HepG2 (cell line): ENCODE results near the gene UNC5A. TPM values are rescaled to one million over a fixed set of nuclear protein-coding genes. Genes with fewer than 3 reads are reported as not detected.

Source experiments
- ATAC-seq: fragments of 200-7000 bp; cut with Tn5 transposase; 3 replicates; pipeline ENCODE4 v1.9.1; 2020; ENCODE audit warnings: mild to moderate bottlenecking, moderate library complexity
- BruUV-seq: library from RNA; stranded (reverse); fragments of 400-500 nt; replicated peaks from 2 replicates; lab custom pipeline; 2021; lab: Mats Ljungman, UMichigan
- CTCF ChIA-PET: fragments of 300-600 bp; formaldehyde crosslinking; extraction: SDS; loops from one replicate; lab custom pipeline; 2021; ENCODE audit warnings: low total read pairs, inconsistent platforms, low intra/inter-chr PET ratio; lab: Yijun Ruan, JAX
- POLR2A ChIA-PET: fragments of 350-600 bp; sonication (Branson Sonifier 250); formaldehyde crosslinking; loops from one replicate; lab custom pipeline; 2020; ENCODE audit warnings: antibody characterized with exemption, inconsistent platforms; lab: Yijun Ruan, JAX
- DNase-seq: peaks from one replicate; pipeline ENCODE4 v3.0.0-alpha.2; 2015; ENCODE audit warnings: low spot score
- FAIRE-seq: peaks from 3 replicates; lab custom pipeline; 2011; peaks lifted over from hg19 to GRCh38; lab: Jason Lieb, UNC
- H2AFZ ChIP-seq: one replicate; pipeline ENCODE4 v1.6.1; 2011; ENCODE audit warnings: low read length, inconsistent platforms
- H3K27ac ChIP-seq: fragments of 300-600 bp; 3 replicates; pipeline ENCODE4 v1.8.0; 2011; ENCODE audit warnings: mixed run types, mild to moderate bottlenecking, mixed read lengths, low read length, inconsistent platforms; ENCODE audit not compliant: insufficient read depth; ENCODE audit errors: extremely low read length
- H3K27me3 ChIP-seq, 2 experiments: fragments of 200-600 bp in 1 of 2; 2 replicates in 1 of 2; 3 replicates in 1 of 2; pipeline versions ENCODE4 v1.6.0 to v1.8.0; 2011; ENCODE audit warnings: low read length in 2 of 2, mild to moderate bottlenecking in 2 of 2, moderate library complexity in 2 of 2, inconsistent platforms in 1 of 2; ENCODE audit not compliant: insufficient read depth in 2 of 2, control insufficient read depth in 1 of 2
- H3K36me3 ChIP-seq, 2 experiments: fragments of 200-600 bp in 1 of 2; replicated peaks in 1 of 2; 2 replicates in 1 of 2; 3 replicates in 1 of 2; pipeline versions ENCODE4 v1.5.1 to v1.8.0; 2011; ENCODE audit warnings: low read length in 2 of 2, inconsistent platforms in 1 of 2; ENCODE audit not compliant: insufficient read depth in 2 of 2, control insufficient read depth in 1 of 2
- H3K4me1 ChIP-seq: 2 replicates; pipeline ENCODE4 v1.5.1; 2012; ENCODE audit warnings: low read length, inconsistent platforms; ENCODE audit not compliant: insufficient read depth
- H3K4me2 ChIP-seq: 2 replicates; pipeline ENCODE4 v1.6.0; 2011; ENCODE audit warnings: low read depth, low read length, inconsistent platforms
- H3K4me3 ChIP-seq, 3 experiments: fragments of 200-600 bp in 1 of 3; sonication (generic), shearing (Covaris generic) in 1 of 3; replicated peaks in 1 of 3; 2 replicates each; pipeline ENCODE4 v1.5.1; 2011 to 2016; ENCODE audit warnings: low read length in 3 of 3, inconsistent platforms in 2 of 3, low read depth in 2 of 3, mild to moderate bottlenecking in 2 of 3, control low read depth in 1 of 3, mixed read lengths in 1 of 3; ENCODE audit not compliant: insufficient read depth in 1 of 3
- H3K79me2 ChIP-seq: one replicate; pipeline ENCODE4 v1.6.1; 2011; ENCODE audit warnings: low read length, inconsistent platforms; ENCODE audit not compliant: insufficient read depth
- H3K9ac ChIP-seq: 2 replicates; pipeline ENCODE4 v1.6.0; 2011; ENCODE audit warnings: mild to moderate bottlenecking, low read depth, low read length, inconsistent platforms; ENCODE audit not compliant: insufficient read depth
- H3K9me3 ChIP-seq: 2 replicates; pipeline ENCODE4 v1.5.1; 2012; ENCODE audit warnings: mild to moderate bottlenecking, low read length
- H4K20me1 ChIP-seq: 2 replicates; pipeline ENCODE4 v1.6.0; 2011; ENCODE audit warnings: inconsistent platforms, mild to moderate bottlenecking, low read length, moderate library complexity; ENCODE audit not compliant: insufficient read depth
- AGO2 ChIP-seq: fragments of 200-400 bp; formaldehyde crosslinking; optimal IDR thresholded peaks from 2 replicates; pipeline ENCODE3; 2017; ENCODE audit warnings: mild to moderate bottlenecking, low read depth, low read length, moderate library complexity
- ELF3 ChIP-seq: IDR thresholded peaks from 2 replicates; pipeline ENCODE4 v1.6.1; 2016; ENCODE audit warnings: missing genetic modification reagents, missing compliant biosample characterization
- ELF4 ChIP-seq: sonication (generic); formaldehyde crosslinking; IDR thresholded peaks from 2 replicates; pipeline ENCODE4 v1.5.0; 2020; ENCODE audit warnings: missing genetic modification reagents, mild to moderate bottlenecking, moderate library complexity, borderline replicate concordance
- ETS1 ChIP-seq: sonication (generic); formaldehyde crosslinking; IDR thresholded peaks from 2 replicates; pipeline ENCODE4 v1.4.0; 2020; ENCODE audit warnings: missing genetic modification reagents
- FLYWCH1 ChIP-seq: sonication (generic); formaldehyde crosslinking; IDR thresholded peaks from 2 replicates; pipeline ENCODE4 v1.8.1; 2023; ENCODE audit warnings: mild to moderate bottlenecking, missing genetic modification reagents
- MNT ChIP-seq: fragments of 450-650 bp; IDR thresholded peaks from 2 replicates; pipeline ENCODE4 v1.6.1; 2016
- NR3C1 ChIP-seq: sonication (generic); formaldehyde crosslinking; IDR thresholded peaks from 2 replicates; pipeline ENCODE4 v1.4.0; 2020; ENCODE audit warnings: missing genetic modification reagents
- RBAK ChIP-seq: sonication (generic); formaldehyde crosslinking; IDR thresholded peaks from 2 replicates; pipeline ENCODE4 v1.5.1; 2020; ENCODE audit warnings: mild to moderate bottlenecking, missing genetic modification reagents
- RELA ChIP-seq: sonication (generic); formaldehyde crosslinking; IDR thresholded peaks from 2 replicates; pipeline ENCODE4 v1.4.0; 2020; ENCODE audit warnings: missing genetic modification reagents
- SAFB2 ChIP-seq: sonication (generic); formaldehyde crosslinking; IDR thresholded peaks from 2 replicates; pipeline ENCODE4 v1.5.1; 2020; ENCODE audit warnings: missing genetic modification reagents, low read depth, mild to moderate bottlenecking, borderline replicate concordance
- SOX13 ChIP-seq, 3 experiments: fragments of 450-650 bp in 1 of 3; sonication (generic) in 1 of 3; formaldehyde crosslinking in 1 of 3; IDR thresholded peaks in 2 of 3; conservative IDR thresholded peaks in 1 of 3; 2 replicates each; pipeline versions ENCODE4 v1.5.0 to v1.6.1; 2016 to 2020; ENCODE audit warnings: antibody characterized with exemption in 1 of 3, mild to moderate bottlenecking in 1 of 3, missing compliant biosample characterization in 1 of 3, missing genetic modification reagents in 1 of 3, moderate library complexity in 1 of 3
- SRSF1 ChIP-seq: fragments of 200-400 bp; formaldehyde crosslinking; optimal IDR thresholded peaks from 2 replicates; pipeline ENCODE3; 2017; ENCODE audit warnings: mild to moderate bottlenecking, low read depth, low read length, moderate library complexity
- UBTF ChIP-seq: sonication (generic); formaldehyde crosslinking; IDR thresholded peaks from 2 replicates; pipeline ENCODE4 v1.4.0; 2020; ENCODE audit warnings: mild to moderate bottlenecking, missing genetic modification reagents
- ZNF776 ChIP-seq: sonication (generic); formaldehyde crosslinking; IDR thresholded peaks from 2 replicates; pipeline ENCODE4 v1.4.0; 2020; ENCODE audit warnings: mild to moderate bottlenecking, missing genetic modification reagents
- WGBS: methylation state at CpG from one replicate; pipeline ENCODE4 v1.1.6; 2017; ENCODE audit warnings: low lambda C conversion rate; 5-methylcytosine and 5-hydroxymethylcytosine counted together
- in situ Hi-C: cut with HindIII; loops from 2 replicates; pipeline ENCODE4 v1.10.0; 2017; ENCODE audit warnings: low pct_unique_long_range_greater_than_20kb; ENCODE audit not compliant: extremely low pct_ligation_motif_present
- intact Hi-C: fragments of 100-400 bp; cut with micrococcal nuclease; formaldehyde crosslinking; loops from one replicate; pipeline ENCODE4 v1.10.0; 2022; ENCODE audit not compliant: unreplicated experiment
- polyA plus RNA-seq, 8 experiments: library from polyadenylated mRNA; depleted of rRNA in 3 of 8; stranded (reverse) in 7 of 8; unstranded in 1 of 8; fragments of >200 nt; fragmentation: Illumina TruSeq in 4 of 8; extraction: Trizol in 4 of 8; gene quantifications; 2 replicates each; pipeline versions ENCODE4 v1.2.1 to v1.2.3, GENCODE V29; 2011 to 2016; ENCODE audit warnings: low read depth in 4 of 8, missing spikeins in 1 of 8, mixed read lengths in 1 of 8; ENCODE audit not compliant: insufficient read depth in 1 of 8
- total RNA-seq, 5 experiments: library from RNA; depleted of rRNA; stranded (reverse); fragments of >200 nt; fragmentation: Illumina TruSeq; extraction: Trizol; gene quantifications; 2 replicates each; pipeline ENCODE4 v1.2.3, GENCODE V29; 2016; ENCODE audit warnings: low read depth in 1 of 5
- TF ChIP-seq, protein P1 (sequence below): sonication (generic); formaldehyde crosslinking; IDR thresholded peaks from 2 replicates; pipeline ENCODE4 v1.8.0; 2022; ENCODE audit warnings: missing genetic modification reagents, mild to moderate bottlenecking, moderate library complexity, borderline replicate concordance

The UNC5A gene
- total and polyA plus RNA-seq, 2 of the 13 experiments (the other 11 are each of a cell fraction or from before 2014, with no cell fraction given): not detected

GRCh38 chr5:176868731-176869130 is 58.4 kb downstream of the UNC5A start (continued):
- TF ChIP-seq SAFB2 (CRISPR knock-in tag): no peak
- TF ChIP-seq SOX13 (IDR thresholded peaks at IDR 0.05): no peak
- TF ChIP-seq SOX13 (CRISPR knock-in tag; conservative IDR thresholded peaks at IDR 0.05 in 1 of 2, IDR thresholded peaks at IDR 0.05 in 1 of 2): no peak
- no peak for TF ChIP-seq AGO2
- TF ChIP-seq ELF3 (CRISPR knock-in tag): no peak
- no peak for TF ChIP-seq UBTF (CRISPR knock-in tag)

DNA sequence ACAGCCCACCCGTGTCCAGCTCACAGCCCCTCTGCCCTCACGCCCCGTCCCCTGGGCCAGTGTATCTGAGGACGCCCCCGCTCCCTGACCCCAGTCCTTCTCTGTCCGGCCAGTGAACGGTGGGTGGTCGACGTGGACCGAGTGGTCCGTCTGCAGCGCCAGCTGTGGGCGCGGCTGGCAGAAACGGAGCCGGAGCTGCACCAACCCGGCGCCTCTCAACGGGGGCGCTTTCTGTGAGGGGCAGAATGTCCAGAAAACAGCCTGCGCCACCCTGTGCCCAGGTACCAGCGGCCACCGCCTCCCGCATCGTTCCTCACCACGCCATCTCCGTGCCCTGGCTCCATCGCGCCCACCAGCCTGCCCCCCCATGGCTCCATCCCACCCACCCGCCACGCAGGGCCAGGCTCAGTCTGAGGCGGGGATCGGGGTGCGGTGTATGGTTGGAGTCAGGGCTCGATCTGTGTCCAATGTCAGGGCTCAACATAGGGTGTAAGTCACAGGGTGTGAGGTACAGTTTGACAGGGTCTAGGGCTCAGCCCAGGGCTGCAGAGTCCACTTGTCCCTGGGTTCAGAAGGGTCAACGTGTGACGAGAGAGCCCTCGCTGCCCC is 59.2 kb downstream of the UNC5A start:
- in situ Hi-C loops: no loop called here
- Histone ChIP-seq H3K9me3 (no peaks in the 10 kb centered on the region), H3K9ac (no peak overlapping the region), H4K20me1 (0 out of 2 replicates have a peak, but pooled peaks cover 6% of the 10 kb centered on the region), H3K79me2 (no peaks in the 10 kb centered on the region), H2AFZ (no peak overlapping the region), H3K36me3 (no peaks in the 10 kb centered on the region), H3K4me3 (peak overlapping the region in 1 of 3 experiments; percentile 36; a peak in 1 of 6 replicates), H3K27ac (no peak overlapping the region), H3K4me2 (peak overlapping the region; percentile 36; the same call in 1 of the 2 replicates), H3K27me3 (peaks cover 14 to 55% of the 10 kb centered on the region in 2 experiments), H3K4me1 (peaks cover 8% of the 10 kb centered on the region; the same call in 1 of the 2 replicates)
- ChIA-PET CTCF (no interaction called here), POLR2A (no interaction called here)
- whole genome bisulfite sequencing: 80% methylated on average over 14 of the region's 38 CpGs
- no TSS peak for BruUV-seq
- FAIRE-seq (no peak), ATAC-seq (no peak; the same call in 2 of the 3 replicates), DNase-seq (no peak)
- intact Hi-C loops: no loop called here
- TF ChIP-seq ZNF776 (CRISPR knock-in tag): no peak
- TF ChIP-seq, protein P1, sequence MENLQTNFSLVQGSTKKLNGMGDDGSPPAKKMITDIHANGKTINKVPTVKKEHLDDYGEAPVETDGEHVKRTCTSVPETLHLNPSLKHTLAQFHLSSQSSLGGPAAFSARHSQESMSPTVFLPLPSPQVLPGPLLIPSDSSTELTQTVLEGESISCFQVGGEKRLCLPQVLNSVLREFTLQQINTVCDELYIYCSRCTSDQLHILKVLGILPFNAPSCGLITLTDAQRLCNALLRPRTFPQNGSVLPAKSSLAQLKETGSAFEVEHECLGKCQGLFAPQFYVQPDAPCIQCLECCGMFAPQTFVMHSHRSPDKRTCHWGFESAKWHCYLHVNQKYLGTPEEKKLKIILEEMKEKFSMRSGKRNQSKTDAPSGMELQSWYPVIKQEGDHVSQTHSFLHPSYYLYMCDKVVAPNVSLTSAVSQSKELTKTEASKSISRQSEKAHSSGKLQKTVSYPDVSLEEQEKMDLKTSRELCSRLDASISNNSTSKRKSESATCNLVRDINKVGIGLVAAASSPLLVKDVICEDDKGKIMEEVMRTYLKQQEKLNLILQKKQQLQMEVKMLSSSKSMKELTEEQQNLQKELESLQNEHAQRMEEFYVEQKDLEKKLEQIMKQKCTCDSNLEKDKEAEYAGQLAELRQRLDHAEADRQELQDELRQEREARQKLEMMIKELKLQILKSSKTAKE (CRISPR knock-in tag): no peak
- TF ChIP-seq SRSF1: no peak
- TF ChIP-seq RELA: no peak
- TF ChIP-seq RBAK (CRISPR knock-in tag): no peak
- no peak for TF ChIP-seq ELF4 (CRISPR knock-in tag)
- TF ChIP-seq FLYWCH1 (CRISPR knock-in tag): no peak
- no peak for TF ChIP-seq ETS1
- TF ChIP-seq NR3C1: no peak
- no peak for TF ChIP-seq MNT
